CD4-positive, alpha-beta T cell treated with Interleukin-1 beta for 1 hour (primary cell): ENCODE results near the gene LACTBL1.

Experiments
- DNase-seq, 2 donors: peaks; one replicate each; pipeline ENCODE4 v3.0.0-alpha.2; 2020 to 2022

The LACTBL1 gene

DNA sequence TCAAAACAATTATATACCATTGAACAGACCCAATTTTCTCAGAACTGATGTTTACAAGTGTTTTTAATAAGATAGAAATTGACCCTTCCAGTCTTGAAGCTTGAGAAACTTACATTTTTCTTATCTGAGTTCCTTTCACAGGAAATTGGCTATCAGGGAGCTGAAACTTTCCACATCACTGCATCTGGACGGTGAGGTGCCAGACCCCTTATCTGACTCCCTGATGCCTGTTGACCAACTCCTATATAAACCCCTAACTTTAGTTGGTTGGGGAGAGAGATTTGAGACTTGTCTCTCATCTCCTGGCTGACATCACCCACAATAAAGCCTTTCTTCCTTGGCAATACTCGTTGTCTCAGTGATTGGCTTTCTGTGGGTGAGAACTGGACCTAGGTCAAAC, 31.4 kb downstream of the LACTBL1 start:
- DNase-seq = no peak

DNA sequence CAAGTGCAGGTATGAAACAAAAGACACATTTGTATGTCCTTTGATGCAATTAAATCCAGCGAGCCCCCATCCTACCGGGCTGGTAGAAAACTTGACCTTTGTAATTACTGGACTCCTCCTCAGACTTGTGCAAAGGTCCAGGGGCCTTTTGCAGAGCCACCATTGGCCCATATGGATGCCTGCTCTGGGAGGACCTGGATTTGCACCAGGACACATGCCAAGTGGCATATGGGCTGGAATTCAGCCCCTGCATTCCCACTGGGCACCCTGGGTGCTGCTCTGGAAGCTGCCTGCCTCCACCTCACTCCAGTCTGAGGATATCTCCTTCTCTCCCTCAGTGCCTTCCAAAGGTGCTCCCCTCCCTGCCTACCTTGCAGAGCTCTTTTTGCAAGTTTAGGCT, 36.0 kb downstream of the LACTBL1 start:
- DNase-seq = no peak

DNA sequence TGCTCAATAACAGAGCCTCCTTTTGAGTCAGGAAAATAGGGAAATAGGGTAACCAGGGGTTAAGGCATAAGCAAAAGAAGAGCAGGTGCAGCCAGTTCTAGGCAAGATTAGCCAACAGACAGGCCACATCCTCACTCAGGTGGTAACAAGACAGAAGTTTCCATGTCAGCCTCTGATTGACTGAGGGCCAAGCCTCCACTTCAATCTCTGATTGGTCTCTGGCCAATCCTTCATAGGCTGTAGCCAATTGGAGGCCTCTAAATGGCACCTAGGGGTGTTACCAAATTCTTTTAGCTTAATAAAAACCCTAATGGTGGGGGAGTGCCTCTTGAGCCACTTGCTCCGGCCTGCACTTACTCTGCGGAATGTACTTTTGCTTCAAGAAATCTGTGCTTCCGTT, 37.2 kb downstream of the LACTBL1 start:
- no peak for DNase-seq

DNA sequence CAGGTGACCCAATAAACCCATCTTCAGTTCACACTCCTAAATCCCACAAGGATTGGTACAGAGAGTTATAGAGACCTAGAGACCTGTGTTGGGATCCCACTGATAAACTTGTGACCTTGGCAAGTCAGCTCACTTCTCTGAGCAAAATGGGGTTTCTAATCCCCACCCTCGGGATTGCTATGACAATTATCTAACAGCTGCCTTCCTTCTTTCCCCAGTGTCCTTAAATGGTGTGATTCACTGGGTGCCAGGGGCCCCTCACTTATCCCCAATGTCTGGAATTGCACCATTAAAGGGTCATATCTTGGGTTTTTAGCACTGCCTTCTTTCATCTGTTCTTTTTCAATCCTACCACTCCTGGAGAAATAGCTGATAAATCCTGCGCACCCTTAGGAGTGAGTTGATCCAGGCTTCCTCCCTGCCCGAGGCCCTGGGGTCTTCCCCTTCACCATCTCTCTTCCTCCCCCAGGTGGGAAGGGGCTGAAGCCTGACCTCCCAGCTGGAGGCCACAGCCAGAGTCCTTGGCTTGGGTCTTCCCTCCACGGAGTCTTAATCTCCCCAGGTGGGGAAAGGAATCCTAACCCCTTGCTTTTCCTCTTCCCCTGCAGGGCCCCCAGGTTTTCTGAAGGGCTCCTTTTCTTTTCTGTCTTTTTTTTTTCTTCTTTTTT, 39.7 kb downstream of the LACTBL1 start:
- no peak for DNase-seq

GRCh38 chr1:22930240-22930912, 42.3 kb downstream of the LACTBL1 start:
- peak in 1 of 2 donors; percentile 15 for DNase-seq

DNA sequence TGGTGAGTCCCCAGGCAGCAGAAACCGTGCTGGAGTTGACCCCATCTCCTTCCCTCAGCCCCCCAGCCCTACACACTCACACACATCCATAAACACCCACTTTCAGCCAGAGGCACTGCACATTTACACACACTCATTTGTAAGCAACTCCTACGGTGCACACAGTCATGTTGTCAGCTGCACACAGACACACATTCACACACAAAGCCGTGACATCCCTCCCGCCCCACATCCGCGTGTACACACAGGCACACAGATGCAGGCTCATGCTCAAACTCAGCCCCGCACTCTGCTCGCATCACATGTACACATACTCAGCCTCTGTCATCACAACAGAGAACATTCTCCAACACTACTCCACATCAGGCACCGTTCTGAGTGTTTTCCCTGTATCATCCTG, 47.6 kb downstream of the LACTBL1 start:
- no peak for DNase-seq

- no peak for DNase-seq
Measured at GRCh38 chr1:22922640-22923039, 50.0 kb downstream of the LACTBL1 start.

DNA sequence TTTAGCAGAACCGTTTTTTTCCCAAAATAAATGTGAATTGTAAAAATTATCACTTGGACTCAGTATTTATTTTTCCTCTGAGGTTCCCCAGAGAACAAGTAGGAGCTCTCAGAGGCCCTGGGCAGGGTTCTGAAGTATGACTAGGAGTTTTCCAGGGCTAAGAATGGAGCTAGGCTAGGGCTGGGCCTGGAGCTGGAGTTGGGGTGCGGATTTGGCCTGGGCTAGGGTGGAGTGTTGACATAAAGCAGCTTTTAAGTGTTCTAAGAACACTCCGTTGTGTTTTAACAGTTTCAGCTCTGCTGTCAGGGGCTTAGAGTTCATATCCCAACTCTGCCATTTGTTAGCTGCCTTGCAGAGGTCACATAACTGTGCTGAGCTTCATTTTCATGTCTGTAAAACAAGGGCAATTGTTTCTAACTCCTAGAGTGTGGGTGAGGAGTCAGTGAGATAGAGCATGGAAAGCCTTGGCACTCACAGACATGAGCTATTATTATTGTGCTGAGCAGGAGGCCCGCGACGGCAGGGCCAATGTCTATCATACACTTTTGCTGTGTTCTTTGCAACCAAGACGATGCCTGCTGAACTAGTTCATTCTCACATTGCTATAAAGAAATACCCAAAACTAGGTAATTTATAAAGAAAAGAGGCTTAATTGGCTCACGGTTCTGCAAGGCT, 51.1 kb downstream of the LACTBL1 start:
- DNase-seq = no peak

GRCh38 chr1:22920734-22921451, 51.8 kb downstream of the LACTBL1 start:
- no peak for DNase-seq

DNA sequence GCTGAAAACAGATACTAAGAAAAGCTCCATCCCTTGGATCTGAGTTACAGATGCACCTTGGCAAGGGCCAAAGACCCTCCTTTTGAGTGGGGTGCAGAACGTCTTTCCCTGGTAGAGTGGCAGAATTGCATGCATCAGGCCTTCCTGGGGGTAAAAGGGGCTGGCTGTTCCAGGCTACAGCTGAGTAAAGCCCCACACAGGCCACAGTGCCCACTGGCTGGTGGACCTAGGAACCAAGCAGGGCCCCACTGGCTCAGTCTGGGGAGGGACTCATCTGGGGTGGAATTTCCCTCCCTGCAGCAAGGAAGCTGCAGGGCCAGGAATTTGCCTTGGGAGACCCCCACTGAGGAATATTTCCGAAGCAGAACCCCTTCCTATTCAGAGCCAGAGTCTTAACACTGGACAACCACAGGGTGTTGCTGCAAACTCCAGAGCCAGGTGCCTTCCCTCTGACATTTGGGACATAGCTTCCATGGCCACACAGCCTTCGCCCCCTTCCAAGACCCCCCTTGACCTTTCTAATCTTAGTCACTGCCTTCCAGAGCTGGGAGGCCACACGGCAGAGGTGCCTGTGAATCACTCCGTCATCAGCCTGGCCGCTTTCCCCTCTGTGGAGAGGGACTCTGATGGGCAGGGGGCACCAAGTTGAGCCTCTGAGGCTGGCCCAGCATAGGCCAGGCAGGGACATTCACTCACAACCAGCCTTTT, 52.5 kb downstream of the LACTBL1 start:
- DNase-seq = no peak

- DNase-seq = no peak
Measured at GRCh38 chr1:22919341-22920025, 53.2 kb downstream of the LACTBL1 start.

DNA sequence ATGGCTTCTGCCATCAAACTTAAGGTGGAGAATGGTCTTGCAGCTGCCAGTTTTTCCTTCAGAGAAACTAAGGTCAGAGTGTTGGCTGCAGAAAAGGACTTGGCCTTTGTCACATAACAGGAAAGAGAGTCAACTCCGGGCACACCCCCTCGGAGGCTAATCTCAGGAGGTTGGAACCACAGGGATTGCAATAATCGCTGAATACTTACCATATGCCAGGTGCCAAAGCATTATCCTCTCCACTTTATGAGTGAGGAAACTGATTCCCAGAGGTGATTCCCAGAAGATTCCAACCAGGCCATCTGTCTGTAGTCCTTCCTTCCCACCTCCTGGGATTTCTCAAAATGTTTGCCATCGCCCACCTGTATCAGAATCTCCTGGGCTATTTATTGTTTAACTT, 54.0 kb downstream of the LACTBL1 start:
- no peak for DNase-seq

DNA sequence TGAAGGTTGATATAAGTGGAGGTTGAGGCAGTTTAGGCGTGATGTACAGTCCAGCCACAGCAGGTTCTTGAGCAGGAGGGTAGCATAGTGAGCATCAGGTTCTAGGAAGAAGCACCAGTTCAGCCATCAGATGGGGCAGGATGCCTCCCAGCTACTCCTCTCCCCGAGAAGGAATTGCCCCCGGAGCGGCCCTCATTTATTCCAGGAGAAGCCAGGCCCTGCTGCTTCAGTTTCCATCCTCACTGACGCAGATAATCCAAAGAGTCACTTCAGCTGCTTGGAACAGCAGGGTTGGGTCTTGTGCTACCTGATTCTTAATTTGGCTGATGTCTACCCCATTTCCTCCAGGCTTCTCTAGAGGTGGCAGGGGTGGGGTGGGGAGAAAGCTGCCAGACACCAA, 54.7 kb downstream of the LACTBL1 start:
- no peak for DNase-seq

- DNase-seq = no peak
Measured at GRCh38 chr1:22916471-22916820, 56.2 kb downstream of the LACTBL1 start.

- DNase-seq = no peak
Measured at GRCh38 chr1:22915816-22916470, 56.7 kb downstream of the LACTBL1 start.

GRCh38 chr1:22915231-22915630, 57.4 kb downstream of the LACTBL1 start:
- no peak for DNase-seq

GRCh38 chr1:22914633-22915217, 57.9 kb downstream of the LACTBL1 start:
- DNase-seq = no peak

DNA sequence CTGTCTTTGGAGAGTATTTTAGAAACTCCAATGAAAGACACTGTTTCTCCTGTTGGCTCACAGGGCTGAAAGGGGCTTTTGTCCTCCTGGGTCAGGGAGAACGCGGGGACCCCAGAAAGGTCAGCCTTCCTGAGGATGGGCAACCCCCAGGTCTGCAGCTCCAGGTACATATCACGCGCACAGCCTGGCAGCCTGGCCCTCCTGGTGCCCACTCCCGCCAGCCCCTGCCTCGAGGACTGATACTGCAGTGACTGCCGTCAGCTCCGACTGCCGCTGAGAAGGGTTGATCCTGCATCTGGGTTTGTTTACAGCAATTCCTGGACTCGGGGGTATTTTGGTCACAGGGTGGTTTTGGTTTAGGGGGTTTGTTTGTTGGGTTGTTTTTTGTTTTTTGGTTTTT, 58.5 kb downstream of the LACTBL1 start:
- DNase-seq = no peak

DNA sequence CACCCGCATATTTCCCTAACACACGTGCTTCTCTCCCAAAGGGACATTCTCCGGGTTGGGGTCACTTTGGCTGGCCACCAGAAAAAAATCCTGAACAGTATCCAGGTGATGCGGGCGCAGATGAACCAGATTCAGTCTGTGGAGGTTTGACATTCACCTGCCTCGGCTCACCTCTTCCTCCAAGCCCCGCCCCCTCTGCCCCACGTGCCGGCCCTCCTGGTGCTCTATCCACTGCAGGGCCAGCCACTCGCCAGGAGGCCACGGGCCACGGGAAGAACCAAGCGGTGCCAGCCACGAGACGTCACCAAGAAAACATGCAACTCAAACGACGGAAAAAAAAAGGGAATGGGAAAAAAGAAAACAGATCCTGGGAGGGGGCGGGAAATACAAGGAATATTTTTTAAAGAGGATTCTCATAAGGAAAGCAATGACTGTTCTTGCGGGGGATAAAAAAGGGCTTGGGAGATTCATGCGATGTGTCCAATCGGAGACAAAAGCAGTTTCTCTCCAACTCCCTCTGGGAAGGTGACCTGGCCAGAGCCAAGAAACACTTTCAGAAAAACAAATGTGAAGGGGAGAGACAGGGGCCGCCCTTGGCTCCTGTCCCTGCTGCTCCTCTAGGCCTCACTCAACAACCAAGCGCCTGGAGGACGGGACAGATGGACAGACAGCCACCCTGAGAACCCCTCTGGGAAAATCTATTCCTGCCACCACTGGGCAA, 59.1 kb downstream of the LACTBL1 start:
- DNase-seq = no peak

DNA sequence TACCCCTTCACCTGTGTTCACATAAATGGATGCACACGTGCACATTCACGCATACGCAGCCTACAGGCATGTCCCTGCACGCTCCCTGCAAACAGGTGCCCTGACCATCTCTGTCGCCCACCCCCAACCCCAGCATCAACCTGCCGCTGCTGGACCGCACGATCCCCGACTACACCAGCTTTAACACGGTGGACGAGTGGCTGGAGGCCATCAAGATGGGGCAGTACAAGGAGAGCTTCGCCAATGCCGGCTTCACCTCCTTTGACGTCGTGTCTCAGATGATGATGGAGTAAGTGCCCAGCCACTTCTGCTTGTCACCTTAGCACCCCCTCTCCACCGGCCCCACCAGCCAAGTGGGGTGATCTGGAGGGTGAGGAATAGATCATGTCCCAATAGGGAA, 60.4 kb downstream of the LACTBL1 start:
- DNase-seq = no peak
